Muscle layer of colon (tissue), 2 donors: ENCODE data around the gene TMIE.

Source experiments
- H3K27ac ChIP-seq: one replicate; pipeline ENCODE4 v1.7.0; 2013; ENCODE audit warnings: low read depth, mild to moderate bottlenecking, low read length, moderate library complexity
- H3K27me3 ChIP-seq, 2 donors: one replicate each; pipeline ENCODE4 v1.7.0; 2013; ENCODE audit warnings: low read length in 2 of 2, mild to moderate bottlenecking in 2 of 2; ENCODE audit not compliant: insufficient read depth in 2 of 2, control insufficient read depth in 1 of 2
- H3K36me3 ChIP-seq: one replicate; pipeline ENCODE4 v1.7.0; 2013; ENCODE audit warnings: mild to moderate bottlenecking, low read length; ENCODE audit not compliant: insufficient read depth
- H3K4me1 ChIP-seq: one replicate; pipeline ENCODE4 v1.7.0; 2013; ENCODE audit warnings: mild to moderate bottlenecking, low read length; ENCODE audit not compliant: insufficient read depth
- H3K4me3 ChIP-seq, 2 donors: one replicate each; pipeline ENCODE4 v1.7.0; 2013; ENCODE audit warnings: low read length in 2 of 2, low read depth in 1 of 2, mild to moderate bottlenecking in 1 of 2, moderate library complexity in 1 of 2
- H3K9ac ChIP-seq: one replicate; pipeline ENCODE4 v1.7.0; 2013; ENCODE audit warnings: low read length
- H3K9me3 ChIP-seq: one replicate; pipeline ENCODE4 v1.7.0; 2013; ENCODE audit warnings: mild to moderate bottlenecking, low read length
- donor health status: abdominal sarcoma.
- donor health status: Adenocarcinoma of cecum.

TMIE gene

GRCh38 chr3:46706771-46707582 lies 5.8 kb downstream of the TMIE start:
- Histone ChIP-seq H3K4me1 (no peaks in the 10 kb centered on the region), H3K27me3 (peaks cover 2 to 4% of the 10 kb centered on the region in 2 donors), H3K9me3 (no peaks in the 10 kb centered on the region)

DNA sequence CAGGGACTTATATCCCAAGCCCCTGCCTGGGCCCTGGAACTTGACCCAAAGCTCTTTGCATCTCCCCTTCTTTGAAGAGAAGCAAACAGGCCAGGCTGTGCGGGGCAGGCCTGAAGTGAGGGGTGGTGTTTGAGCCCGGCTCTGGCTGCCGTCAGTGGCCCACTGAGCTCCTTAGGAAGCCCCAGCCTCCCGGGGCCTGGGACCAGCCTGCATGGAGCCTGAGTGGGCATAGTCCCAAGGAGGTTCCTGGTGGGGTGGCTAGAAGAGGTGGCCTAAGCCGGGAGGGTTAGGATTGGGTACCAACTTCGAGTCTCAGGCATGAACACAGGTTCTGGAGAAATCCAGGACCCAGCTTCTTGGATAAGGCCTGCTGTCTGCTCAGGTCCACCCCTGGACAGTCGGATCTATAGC lies 6.4 kb downstream of the TMIE start:
- Histone ChIP-seq H3K27ac (no peak overlapping the region), H3K9ac (no peak overlapping the region), H3K9me3 (no peaks in the 10 kb centered on the region), H3K36me3 (no peaks in the 10 kb centered on the region), H3K4me1 (no peaks in the 10 kb centered on the region), H3K4me3 (no peak overlapping the region), H3K27me3 (no peaks in the 10 kb centered on the region)

More at GRCh38 chr3:46706771-46707582, 5.8 kb downstream of the TMIE start:
- H3K36me3 ChIP-seq = no peaks in the 10 kb centered on the region
- no peak overlapping the region for H3K27ac ChIP-seq
- no peak overlapping the region for H3K4me3 ChIP-seq
- H3K9ac ChIP-seq = no peak overlapping the region

- H3K27ac ChIP-seq = no peak overlapping the region
- H3K4me3 ChIP-seq = no peak overlapping the region
- no peak overlapping the region for H3K9ac ChIP-seq
- H3K36me3 ChIP-seq = no peaks in the 10 kb centered on the region
- H3K27me3 ChIP-seq = no peaks in the 10 kb centered on the region
- no peaks in the 10 kb centered on the region for H3K9me3 ChIP-seq
- H3K4me1 ChIP-seq = no peaks in the 10 kb centered on the region
Measured at GRCh38 chr3:46708401-46709156, 7.4 kb downstream of the TMIE start.

GRCh38 chr3:46709157-46709654 lies 8.0 kb downstream of the TMIE start:
- Histone ChIP-seq H3K4me3 (no peak overlapping the region), H3K9me3 (no peaks in the 10 kb centered on the region), H3K27me3 (no peaks in the 10 kb centered on the region), H3K36me3 (no peaks in the 10 kb centered on the region), H3K27ac (no peak overlapping the region), H3K9ac (no peak overlapping the region), H3K4me1 (no peaks in the 10 kb centered on the region)

DNA sequence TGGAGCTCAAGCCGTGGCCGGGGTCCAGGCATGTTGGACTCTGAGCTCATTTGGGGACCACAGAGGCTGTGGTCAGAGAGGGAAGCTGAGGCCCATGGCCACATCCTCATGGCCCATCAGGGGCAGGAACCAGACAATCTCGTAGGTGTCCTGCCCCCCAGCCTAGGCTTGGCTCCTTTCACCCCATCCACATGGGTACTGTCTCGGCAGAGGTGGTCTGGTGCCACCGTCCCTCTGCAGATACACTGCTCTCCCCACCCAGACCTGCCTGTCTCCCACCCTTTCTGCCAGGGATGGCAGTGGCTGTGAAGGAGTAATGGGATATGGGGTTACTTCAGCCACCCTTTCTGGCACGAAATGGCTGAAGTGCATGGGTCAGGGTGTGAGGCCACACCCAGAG lies 8.5 kb downstream of the TMIE start:
- H3K27me3 ChIP-seq = no peaks in the 10 kb centered on the region
- no peak overlapping the region for H3K27ac ChIP-seq
- H3K36me3 ChIP-seq = no peaks in the 10 kb centered on the region
- no peaks in the 10 kb centered on the region for H3K4me1 ChIP-seq
- no peaks in the 10 kb centered on the region for H3K9me3 ChIP-seq
- no peak overlapping the region for H3K9ac ChIP-seq
- H3K4me3 ChIP-seq = no peak overlapping the region

DNA sequence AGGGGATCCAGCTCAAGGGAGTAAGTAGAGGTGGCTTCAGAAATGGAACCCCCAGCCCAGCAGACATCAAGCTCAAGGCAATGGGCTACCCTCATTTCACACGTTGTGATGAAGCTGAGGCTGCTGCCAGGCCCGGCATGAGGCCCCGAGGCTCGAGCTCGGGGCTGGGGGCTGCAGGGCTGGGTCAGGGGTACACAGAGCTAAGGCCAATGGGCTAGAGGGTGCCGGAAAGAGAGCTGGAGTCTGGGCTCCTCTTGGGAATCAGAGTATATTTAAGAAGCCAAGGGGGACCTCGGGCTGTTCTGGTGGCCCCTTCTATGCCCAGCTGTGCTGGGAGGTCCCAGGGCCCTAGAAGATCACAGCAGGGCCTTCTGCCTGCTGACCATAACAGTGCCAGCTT lies 9.0 kb downstream of the TMIE start:
- no peaks in the 10 kb centered on the region for H3K9me3 ChIP-seq
- no peaks in the 10 kb centered on the region for H3K4me1 ChIP-seq
- H3K4me3 ChIP-seq = no peak overlapping the region
- H3K27ac ChIP-seq = no peak overlapping the region
- no peak overlapping the region for H3K9ac ChIP-seq
- no peaks in the 10 kb centered on the region for H3K36me3 ChIP-seq
- H3K27me3 ChIP-seq = no peaks in the 10 kb centered on the region

- Histone ChIP-seq H3K27ac (no peak overlapping the region), H3K4me1 (no peaks in the 10 kb centered on the region), H3K9ac (no peak overlapping the region), H3K27me3 (no peaks in the 10 kb centered on the region), H3K36me3 (no peaks in the 10 kb centered on the region), H3K4me3 (no peak overlapping the region), H3K9me3 (no peaks in the 10 kb centered on the region)
Measured at GRCh38 chr3:46710671-46711295, 9.6 kb downstream of the TMIE start.

- Histone ChIP-seq H3K36me3 (no peaks in the 10 kb centered on the region), H3K27ac (no peak overlapping the region), H3K4me3 (no peak overlapping the region), H3K9me3 (no peaks in the 10 kb centered on the region), H3K4me1 (no peaks in the 10 kb centered on the region), H3K27me3 (no peaks in the 10 kb centered on the region), H3K9ac (no peak overlapping the region)
Measured at GRCh38 chr3:46711305-46711704, 10.1 kb downstream of the TMIE start.

- Histone ChIP-seq H3K27me3 (no peaks in the 10 kb centered on the region), H3K36me3 (no peaks in the 10 kb centered on the region), H3K4me1 (no peaks in the 10 kb centered on the region), H3K9ac (no peak overlapping the region), H3K27ac (no peak overlapping the region), H3K4me3 (no peak overlapping the region), H3K9me3 (no peaks in the 10 kb centered on the region)
Measured at GRCh38 chr3:46711760-46712159, 10.6 kb downstream of the TMIE start.

- Histone ChIP-seq H3K4me1 (no peaks in the 10 kb centered on the region), H3K27ac (no peak overlapping the region), H3K9ac (no peak overlapping the region)
Measured at GRCh38 chr3:46712191-46713049, 11.2 kb downstream of the TMIE start.

More at GRCh38 chr3:46712191-46713049, 11.2 kb downstream of the TMIE start:
- no peaks in the 10 kb centered on the region for H3K36me3 ChIP-seq
- peaks cover 0 to 5% of the 10 kb centered on the region in 2 donors for H3K27me3 ChIP-seq
- no peaks in the 10 kb centered on the region for H3K9me3 ChIP-seq
- H3K4me3 ChIP-seq = no peak overlapping the region
